NCI-H1694 (cell line): Measurements from ENCODE around the gene SLC25A34.

Source experiments
- DNase-seq: peaks from one replicate; lab custom pipeline; 2025; lab: John Stamatoyannopoulos, UW

SLC25A34 gene

GRCh38 chr1:15714406-15715136 is 21.5 kb upstream of the SLC25A34 start:
- no peak for DNase-seq

- DNase-seq = no peak
These were observed 18.5 kb upstream of the SLC25A34 start for GRCh38 chr1:15717418-15718125.

- no peak for DNase-seq
These were observed 17.9 kb upstream of the SLC25A34 start for GRCh38 chr1:15718199-15718601.

DNA sequence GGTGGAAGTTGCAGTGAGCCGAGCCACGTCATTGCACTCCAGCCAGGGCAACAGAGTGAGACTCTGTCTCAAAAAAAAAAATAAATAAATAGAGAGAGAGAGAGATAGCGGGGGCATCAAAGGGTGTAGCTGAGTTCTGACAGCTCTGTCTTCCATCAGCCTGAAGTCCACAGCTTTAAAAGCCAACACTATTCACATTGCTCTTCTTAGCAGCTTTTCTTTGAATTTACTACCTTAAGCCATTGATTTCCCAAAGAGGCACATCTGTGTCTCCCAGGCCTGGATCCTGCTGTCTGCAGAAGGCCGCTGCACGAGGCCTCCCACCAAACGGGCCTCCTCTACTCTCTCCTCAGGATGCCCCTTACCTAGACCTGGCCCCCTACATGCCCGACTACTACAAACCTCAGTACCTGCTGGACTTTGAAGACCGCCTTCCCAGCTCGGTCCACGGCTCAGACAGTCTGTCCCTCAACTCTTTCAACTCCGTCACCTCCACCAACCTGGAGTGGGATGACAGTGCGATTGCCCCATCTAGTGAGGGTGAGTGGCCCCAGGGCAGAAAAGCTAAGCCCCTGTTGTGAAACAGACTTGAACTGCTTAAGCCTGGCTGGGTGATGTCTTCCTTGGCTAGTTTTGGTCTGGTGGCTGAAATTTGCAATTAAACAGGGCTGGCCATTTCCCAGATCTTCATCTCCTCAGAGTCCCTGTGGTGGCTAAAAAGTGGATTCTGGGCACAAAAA is 16.5 kb upstream of the SLC25A34 start:
- no peak for DNase-seq

DNA sequence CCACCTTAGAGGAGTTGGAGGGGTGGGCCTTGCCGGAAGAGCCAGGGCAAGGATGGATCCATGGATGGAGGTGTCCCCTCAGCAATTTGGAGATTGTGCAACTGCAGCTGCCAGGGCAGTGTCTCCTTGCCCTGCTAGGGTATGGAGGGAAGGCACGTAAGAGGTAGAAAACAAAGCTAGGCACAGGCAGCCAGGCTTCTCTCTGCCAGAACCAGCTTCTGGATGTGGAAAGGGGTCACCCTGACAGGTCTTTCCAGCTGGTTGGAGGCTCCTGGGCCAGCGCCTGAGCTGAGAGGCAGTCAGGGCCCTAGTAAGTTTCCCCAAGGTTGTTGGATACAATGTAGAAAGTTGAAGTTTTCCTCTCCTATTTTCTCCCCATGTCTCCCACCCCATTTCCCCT is 15.2 kb upstream of the SLC25A34 start:
- DNase-seq = no peak

GRCh38 chr1:15722411-15722810 is 13.6 kb upstream of the SLC25A34 start:
- no peak for DNase-seq

GRCh38 chr1:15722836-15723532 is 13.1 kb upstream of the SLC25A34 start:
- DNase-seq = no peak

- peak; percentile 51 for DNase-seq
These were observed 12.3 kb upstream of the SLC25A34 start for GRCh38 chr1:15723631-15724246.

DNA sequence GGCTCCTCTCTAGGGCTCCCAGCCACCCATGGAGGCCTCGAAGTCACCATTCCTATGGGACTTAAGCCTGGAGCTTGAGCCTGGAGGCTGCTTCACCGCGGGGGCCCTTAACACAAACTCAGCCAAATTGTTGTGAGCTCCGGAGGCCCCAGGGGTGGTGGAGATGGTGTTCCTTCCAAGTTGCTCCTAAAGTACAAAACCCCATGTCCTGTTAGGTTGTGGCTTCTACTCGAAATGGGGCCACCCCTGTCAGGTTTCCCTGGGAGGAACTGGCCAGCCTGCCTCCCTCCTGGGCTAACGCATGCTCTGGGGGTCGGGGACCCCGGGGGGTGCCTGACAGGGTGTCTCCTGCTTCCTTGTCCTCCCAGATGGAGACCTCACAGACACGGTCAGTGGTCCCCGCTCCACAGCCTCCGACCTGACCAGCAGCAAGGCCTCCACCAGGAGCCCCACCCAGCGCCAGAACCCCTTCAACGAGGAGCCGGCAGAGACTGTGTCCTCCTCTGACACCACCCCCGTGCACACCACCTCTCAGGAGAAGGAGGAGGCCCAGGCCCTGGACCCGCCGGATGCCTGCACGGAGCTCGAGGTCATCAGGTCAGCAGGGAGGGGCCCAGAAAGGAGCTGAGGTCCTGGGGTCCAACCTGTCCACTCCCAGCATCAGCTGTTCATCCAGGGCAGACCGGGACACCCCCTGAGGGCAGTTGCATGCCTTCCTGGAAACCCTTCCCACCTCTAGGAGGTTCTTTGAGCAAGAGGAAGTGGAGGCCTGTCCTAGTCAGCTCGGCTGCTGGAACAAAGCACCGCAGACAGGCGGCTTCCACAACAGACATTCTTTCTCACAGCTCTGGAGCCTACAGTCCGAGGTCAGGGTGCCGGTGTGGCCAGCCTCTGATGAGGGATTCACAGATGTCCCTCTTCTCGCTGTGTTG is 10.8 kb upstream of the SLC25A34 start:
- no peak for DNase-seq

- no peak for DNase-seq
These were observed 9.6 kb upstream of the SLC25A34 start for GRCh38 chr1:15726508-15726907.

DNA sequence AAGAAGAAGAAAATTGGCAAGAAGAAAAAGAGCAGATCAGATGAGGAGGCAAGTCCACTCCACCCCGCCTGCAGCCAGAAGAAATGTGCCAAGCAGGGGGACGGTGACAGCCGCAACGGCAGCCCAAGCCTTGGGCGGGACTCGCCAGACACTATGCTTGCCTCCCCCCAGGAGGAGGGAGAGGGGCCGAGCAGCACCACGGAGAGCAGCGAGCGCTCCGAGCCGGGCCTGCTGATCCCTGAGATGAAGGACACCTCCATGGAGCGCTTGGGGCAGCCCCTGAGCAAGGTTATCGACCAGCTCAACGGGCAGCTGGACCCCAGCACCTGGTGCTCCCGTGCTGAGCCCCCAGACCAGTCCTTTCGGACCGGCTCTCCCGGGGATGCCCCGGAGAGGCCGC is 9.0 kb upstream of the SLC25A34 start:
- DNase-seq = no peak

GRCh38 chr1:15727424-15727823 is 8.6 kb upstream of the SLC25A34 start:
- DNase-seq = no peak

GRCh38 chr1:15727866-15728534 is 8.1 kb upstream of the SLC25A34 start:
- DNase-seq = no peak

- no peak for DNase-seq
These were observed 7.0 kb upstream of the SLC25A34 start for GRCh38 chr1:15728937-15729657.

- no peak for DNase-seq
These were observed 5.6 kb upstream of the SLC25A34 start for GRCh38 chr1:15730423-15730822.

DNA sequence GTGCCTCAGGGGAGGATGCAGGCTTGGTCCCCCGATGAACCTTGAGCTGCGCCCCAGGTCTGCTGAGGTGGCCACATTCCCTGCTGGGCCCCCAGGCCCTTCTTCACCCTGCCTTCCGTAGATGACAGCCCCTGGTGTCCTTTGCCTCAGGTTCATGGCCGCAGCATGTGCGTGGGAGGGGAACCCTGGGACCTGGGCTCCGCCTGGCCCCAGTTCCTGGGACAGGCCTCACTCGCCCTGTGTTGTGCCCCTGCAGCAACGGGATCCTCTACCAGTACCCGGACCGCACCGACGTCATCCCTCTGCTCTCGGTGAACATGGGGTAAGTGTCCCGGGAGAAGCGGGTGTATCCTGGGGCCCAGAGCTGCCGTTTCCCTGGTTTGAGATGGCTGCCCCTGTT is 5.1 kb upstream of the SLC25A34 start:
- DNase-seq = no peak

GRCh38 chr1:15731735-15732685 is 4.0 kb upstream of the SLC25A34 start:
- DNase-seq = no peak

DNA sequence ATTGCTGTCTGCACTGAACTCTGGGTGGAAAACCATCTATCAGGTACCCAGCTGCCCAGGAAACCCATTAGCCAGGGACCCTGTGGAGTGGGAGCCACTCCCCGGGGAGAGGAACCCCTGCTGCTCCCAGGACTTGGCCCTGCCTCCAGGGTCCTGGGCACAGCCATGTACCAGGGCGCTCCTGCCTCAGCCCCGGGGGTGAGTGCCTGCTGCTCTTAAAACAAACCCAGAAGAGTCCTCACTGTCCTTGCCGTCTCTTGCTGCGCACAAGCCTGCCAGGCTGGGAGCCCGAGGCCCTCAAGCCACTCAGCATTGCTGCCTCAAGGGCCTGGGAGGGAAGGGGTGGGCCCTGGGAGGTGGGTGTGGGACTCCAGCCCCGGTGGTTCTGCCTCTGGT is 3.4 kb upstream of the SLC25A34 start:
- no peak for DNase-seq
